Activated T-helper 1 cell treated with Interleukin-2 at 50 U/mL for 16 hours (primary cell): ENCODE measurements around the gene GPR75.

Experiments
- DNase-seq: peaks from one replicate; pipeline ENCODE4 v3.0.0-alpha.2; 2020; ENCODE audit warnings: low read depth

The GPR75 gene

DNA sequence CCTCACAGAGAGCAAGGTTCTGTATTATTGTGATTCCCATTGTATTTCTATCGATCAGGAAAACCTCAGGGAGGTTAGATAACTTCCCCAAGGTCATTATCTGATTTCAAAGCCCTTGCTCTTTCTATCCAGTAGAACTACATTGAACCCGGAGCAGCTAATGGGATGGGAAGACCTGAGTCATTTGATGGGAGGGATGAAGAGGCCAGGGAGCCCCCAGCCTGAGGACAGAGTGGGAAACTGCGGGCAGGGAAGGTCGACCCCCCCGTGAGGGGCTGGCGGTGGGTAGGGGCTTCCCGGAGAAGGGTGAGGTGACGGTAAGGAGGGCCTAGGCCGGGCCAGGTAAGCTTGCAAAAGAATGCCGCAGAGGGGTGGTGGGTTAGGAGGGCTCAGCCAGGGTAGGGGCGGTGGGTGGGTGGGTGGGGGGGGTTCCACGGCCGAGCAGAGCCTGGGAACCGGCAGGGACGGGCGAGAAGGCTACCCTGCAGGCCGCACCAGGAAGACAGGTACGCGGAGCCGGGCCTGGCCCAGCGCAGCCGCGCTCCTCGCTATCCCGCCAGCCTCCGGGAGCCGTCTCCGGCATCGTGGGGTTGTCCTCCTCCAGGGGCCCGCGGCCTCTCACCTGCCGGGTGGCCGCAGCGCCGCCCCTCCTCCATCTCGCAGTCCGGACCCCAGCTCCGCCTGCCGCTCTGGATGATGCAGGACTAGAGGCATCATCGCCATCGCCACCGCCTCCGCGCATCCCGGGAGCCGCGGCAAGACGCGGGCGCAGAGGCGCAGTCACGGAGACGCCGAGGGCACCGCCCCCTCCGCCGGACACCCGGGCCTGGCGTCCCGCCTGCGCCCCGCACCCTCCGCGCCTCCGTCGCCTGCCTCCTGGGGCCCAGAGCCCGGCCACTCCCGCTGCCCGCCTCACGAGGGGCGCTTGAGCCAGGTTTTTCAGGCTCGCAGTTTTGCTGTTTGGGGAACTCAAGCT lies at the start of gene GPR75:
Gene GPR75, minus strand, starts transcription at position 762 of the 976 bp plus-strand sequence. CDS start 5,211 bp downstream, outside the sequence.
- DNase-seq: no peak

DNA sequence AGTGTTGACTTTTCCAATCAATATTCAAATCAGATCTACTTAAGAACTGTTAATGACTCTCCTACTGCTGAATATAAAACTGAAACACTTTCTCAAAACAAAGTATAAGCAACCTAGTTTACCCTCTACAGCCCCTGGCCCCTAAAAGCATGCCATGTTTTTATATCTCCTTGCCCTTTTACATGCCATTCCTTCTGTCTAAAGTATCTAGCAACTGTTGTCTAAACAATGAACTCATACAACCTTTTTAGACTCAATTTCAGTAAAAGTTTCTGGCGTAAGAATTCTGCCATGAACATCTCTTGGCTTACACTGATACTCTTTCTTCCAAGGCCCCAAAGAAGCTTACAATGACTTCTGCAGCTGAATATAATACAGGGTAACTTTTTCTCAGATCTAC lies 47.8 kb upstream of the GPR75 start:
- no peak for DNase-seq

DNA sequence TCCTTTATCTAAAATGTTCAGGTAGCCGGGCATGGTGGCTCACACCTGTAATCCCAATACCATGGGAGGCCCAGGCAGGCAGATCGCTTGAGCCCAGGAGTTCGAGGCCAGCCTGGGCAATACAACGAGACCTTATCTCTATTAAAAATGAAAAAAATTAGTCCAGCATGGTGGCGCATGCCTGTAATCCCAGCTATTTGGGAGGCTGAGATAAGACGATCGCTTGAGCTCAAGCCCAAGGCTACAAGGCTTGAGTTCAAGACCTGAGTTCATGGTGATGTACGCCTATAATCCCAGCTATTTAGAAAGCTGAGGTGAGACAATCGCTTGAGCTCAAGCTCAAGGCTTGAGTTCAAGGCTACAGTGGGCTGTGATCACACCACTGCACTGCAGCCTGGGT lies 45.6 kb upstream of the GPR75 start:
- DNase-seq: no peak

DNA sequence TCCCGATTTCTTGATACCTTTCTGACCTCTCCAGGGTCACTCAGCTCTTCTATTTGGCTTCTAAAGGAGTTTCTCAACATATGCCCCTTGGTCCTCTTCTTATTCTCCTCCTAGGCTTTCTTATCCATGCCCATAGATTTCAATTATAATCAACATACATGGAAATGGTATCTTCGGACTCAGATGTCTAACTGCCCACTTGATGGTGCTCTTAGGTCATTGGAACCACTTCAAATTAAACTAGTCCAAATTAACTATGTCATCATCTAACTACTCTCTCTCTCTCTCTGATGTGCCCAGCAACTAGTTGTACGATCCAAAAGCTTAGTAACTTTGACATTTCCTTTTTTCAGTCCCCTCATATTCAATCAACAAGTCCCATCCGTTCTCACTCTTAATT lies 43.2 kb upstream of the GPR75 start:
- DNase-seq: no peak

DNA sequence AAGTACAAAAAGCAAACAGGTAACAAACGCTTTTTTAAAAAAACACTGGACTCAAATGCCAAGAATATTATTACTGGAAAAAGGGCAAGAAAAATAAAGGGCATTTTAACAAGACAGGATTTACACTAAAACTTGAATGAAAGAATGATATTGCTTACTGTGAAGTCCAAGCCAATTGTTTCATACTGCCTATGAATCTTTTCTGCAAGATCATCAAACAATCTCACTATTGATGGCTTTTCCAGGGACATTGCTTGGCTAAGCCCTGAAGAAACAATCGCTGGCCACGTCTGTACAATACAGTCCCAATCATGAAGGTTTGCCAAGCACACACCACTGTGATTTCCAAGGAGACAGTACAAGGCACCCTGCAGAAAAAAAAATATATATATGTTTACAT lies 41.4 kb upstream of the GPR75 start:
- DNase-seq: no peak

DNA sequence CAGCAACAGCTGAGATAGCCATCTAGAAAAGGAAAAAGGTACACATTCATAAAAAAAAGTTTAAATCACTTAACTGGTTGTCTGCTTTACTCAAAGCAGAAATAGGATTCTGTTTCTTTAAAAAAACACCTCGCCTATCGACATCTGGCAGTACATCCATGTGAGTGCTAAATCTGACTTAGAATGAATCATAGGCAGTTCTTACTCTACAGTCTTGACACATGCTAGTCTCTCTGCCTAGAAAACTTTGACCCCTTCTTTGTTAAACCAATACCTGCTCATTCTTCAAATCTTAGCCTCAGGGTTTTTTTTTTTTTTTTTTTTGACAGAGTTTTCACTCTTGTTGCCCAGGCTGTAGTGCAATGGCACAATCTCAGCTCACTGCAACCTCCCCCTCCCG lies 37.1 kb upstream of the GPR75 start:
- no peak for DNase-seq

DNA sequence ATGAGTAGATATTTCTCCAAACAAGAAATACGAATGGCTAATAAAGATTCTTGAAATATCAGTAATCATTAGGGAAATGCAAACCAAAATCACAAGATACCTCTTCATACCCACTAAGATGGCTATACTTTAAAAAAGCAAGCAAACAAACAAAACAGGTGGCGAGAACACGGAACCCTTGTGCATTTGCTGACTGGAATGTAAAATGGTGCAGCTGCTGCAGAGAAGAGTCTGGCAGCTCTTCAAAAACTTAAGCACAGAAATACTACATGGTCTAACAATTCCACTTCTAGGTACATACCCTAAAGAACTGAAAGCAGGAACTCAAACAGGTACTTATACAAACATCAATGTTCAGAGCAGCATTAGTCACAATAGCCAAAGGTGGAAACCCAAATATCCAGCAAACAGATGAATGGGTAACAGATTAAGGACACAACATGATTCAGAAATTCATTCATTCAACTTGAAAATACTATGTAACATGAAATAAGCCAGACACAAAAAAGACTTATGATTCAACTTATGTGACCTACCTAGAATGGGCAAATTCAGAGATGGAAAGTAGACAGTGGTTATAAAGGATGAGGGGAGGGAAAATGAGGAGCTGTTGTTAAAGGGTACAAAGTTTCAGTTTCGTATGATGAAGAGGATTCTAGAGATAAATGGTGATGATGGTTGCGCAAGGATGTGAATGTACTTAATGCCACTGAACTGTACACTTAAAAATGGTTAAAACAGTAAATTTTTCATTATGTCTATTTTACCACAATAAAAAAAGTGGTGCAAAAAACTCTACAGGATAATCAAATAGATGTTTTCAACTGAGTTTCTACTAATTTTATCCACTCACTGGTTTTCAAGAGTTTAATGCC lies 26.9 kb upstream of the GPR75 start:
- DNase-seq: no peak

DNA sequence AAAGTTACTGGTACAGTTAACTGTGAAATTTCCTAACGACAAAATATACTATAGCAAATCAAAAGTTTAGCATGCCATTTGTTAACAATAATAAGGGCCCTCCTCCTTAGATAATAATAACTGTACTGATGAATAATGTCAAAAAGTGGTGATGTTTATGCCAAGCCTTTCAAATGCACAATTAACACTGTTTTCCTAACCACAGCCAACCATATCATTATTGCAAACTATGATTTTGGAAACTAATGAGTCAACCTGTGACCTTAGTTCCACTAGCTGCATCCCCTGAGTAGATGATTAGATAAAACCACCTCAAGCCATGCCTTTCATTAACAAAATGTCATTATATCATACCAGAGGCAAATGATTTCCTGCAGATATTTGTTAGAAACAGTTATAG lies 25.1 kb upstream of the GPR75 start:
- DNase-seq: no peak

DNA sequence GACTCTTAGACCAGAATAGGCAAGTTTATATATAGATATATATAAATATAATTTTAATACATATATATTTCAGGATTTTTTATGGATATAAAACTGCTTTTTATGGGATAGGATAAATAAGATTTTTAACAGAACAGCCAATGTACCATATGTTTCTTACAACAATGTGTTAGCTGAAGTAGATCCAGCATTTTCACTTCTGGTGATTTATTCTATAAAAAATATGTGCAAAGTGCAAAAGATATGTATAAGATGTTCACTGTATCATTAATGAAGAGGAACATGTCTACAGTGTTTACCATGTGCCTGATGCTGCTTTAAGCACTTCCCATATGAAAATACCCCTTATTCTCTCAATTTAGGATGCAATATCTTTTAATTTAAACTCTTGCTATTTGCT lies 22.2 kb upstream of the GPR75 start:
- no peak for DNase-seq

DNA sequence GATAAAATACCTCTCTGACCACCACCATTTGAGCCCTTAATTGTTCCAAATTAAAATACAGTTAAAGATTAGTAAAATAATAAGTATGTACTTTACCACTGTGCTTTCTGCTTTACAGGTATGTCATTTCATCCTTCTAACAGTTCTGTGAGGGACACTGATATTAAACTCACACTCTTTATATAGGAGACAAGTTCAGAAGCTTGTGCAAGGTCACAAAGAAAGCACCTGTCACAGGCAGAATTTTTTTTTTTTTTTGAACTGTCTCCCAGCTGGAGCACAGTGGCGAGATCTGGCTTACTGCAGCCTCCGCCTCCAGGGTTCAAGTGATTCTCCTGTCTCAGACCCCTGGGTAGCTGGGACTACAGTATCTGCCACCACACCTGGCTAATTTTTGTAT lies 21.6 kb upstream of the GPR75 start:
- DNase-seq: no peak

DNA sequence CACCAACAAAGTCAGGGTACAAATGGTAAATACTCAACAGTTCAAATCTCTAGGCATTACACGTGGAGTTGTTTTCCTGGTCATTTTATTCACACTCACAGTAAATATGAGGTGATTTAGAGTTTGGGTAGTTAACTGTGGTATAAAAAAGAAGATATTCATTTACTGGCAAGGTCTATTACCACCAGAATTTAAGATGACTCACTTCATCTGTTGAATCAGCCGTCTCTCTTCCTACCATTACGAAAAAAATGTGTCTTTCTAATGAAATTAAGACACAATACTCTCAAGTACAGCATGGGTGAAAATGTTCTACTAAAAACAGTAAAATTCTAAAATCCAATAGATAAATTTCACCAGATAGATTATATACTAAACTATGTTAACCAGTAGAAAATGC lies 21.0 kb upstream of the GPR75 start:
- no peak for DNase-seq

DNA sequence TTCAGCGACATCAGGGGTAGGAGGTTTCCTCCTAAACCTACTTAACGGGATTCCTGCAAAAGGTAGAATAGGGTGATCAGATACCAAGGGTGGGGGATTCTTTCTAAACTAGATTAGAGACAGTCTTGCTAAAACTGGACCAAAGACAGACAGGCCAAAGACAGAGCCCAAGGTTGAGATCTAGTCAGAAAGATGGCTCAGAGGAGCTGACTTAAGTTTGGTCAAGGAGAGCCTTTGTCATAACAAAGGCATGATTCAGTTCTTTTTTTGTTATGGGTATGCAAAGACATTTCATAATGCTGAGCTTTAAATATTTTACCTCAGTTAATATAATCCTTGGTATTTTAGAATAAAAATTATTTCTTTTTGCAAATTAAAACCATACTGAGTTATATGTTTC lies 17.8 kb upstream of the GPR75 start:
- DNase-seq: no peak

DNA sequence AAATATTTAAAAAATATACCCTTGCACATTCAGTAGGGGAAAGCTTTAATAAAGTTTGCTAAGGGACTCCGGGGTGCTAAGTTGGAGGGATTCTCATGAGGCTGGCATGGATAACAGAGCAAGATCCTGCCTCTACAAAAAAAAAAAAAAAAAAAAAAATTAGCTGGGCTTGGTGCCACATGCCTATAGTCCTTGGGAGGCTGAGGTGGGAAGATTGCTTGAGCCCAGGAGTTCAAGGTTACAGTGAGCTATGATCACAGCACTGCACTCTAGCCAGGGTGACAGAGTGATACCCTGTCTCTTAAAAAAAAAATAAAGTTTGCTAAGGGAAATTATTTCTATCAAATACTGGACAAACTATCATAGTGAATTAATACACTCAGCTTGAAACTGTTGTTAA lies 17.3 kb upstream of the GPR75 start:
- DNase-seq: no peak

DNA sequence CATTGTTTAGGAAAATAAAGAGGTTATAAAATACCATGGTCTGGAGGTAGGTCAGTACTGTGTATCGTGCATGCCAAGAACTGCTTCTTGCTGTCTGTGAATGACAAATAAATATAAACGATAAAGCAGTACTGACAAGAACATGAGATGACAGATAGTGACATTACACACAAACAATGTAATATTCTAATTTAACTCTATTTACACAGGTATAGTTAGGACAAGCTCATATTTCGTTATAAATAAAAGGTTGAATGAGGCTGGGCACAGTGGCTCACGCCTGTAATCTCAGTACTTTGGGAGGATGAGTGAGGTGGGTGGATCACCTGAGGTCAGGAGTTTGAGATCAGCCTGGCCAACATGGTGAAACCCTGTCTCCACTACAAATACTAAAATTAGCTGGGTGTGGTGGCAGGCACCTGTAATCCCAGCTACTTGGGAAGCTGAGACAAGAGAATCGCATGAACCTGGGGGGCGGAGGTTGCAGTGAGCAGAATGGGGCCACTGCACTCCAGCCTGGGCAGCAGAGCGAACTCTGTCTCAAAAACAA lies 14.7 kb upstream of the GPR75 start:
- no peak for DNase-seq

DNA sequence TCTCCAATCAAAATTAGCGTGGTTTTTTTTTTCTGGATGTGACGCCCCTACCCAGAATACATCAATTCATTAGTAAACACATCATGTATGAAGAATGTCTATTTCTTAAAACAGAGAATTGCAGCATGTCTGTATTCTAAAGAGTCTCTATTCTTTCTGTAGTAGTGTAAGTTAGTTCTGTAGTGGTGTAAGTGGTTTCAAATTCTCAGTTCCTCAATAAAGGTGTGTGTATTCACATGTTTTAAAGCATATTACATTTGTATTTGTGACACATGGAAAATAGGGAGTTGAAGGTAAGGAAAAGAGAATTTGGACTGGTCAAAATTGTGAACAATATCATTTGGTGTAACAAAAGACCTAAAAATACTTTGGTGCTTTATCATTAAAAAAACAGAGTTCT lies 8.0 kb upstream of the GPR75 start:
- no peak for DNase-seq

DNA sequence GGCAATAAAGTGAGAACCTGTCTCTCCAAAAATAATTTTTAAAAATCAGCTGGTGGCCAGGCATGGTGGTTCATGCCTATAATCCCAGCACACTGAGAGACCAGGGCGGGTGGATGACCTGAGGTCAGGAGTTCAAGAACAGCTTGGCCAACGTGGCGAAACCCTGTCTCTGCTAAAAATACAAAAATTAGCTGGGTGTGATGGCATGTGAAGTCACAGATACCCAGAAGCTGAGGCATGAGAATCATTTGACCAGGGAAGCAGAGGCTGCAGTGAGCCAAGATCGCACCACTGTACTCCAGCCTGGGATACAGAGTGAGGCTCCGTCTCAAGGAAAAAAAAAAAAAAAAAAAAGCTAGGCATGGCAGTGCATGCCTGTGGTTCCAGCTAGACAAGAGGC lies 7.4 kb upstream of the GPR75 start:
- DNase-seq: no peak

DNA sequence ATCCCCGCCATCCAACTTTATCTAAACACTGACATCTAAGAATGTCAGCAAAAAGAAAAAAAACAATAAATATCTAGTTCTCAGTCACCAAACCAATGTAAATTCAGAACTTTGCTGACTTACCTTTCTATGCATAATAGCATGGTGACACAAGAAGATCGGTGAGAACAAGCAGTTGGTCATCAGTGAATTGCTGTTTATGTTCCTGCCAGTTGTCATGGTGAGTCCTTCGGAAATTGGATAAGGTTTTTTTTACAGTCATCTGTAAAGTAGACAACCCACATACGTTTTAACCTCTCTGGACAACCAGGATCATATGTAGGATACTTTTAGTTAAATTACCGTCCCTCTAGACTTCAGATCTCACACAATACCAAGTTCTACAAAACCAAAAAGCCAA lies 6.2 kb upstream of the GPR75 start:
- DNase-seq: no peak

DNA sequence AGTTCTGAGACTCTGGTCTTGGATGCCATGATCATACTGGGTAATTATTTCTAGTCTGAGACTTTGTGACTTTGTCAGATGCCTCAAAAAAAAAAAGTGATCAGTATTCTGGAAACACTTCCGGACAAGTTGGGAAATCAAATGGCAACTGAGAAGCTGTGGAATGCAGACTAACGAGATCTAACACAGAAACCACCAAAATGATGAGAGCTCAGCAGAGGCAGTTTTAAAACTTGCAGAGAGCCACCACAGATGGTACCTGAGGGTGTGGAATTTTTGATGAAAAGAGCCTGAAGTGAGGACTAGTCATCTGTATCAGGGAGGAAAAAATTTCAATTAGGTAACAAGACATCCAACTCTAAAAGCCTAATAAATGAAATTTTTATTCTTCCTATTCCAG lies 5.5 kb upstream of the GPR75 start:
- DNase-seq: no peak

DNA sequence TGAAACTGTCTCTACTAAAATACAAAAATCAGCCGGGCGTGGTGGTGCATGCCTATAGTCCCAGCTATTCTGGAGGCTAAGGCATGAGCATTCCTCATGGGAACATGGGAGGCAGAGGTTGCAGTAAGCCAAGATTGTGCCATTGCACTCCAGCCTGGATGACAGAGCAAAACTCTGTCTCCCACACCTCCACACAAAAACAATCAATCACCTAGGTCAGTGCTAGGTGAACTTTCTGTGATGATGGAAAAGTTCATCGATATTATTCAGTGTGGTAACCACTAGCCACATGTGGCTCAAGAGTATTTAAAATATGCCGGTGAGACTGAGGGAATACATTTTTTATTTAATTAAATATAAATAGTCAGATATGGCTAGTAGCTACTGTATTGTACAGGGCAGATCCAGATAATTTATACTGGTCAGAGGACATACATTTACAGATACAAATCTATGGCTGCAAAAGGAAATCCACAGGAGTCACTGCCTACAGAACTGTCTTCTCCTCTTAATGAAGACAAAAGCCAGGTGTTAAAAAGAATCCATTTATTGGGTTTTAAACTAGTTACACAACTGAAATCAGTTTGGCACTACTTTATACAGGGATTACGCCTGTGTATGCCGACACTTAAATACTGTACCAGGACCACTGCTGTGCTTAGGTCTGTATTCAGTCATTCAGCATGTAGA lies 3.9 kb upstream of the GPR75 start:
- no peak for DNase-seq

DNA sequence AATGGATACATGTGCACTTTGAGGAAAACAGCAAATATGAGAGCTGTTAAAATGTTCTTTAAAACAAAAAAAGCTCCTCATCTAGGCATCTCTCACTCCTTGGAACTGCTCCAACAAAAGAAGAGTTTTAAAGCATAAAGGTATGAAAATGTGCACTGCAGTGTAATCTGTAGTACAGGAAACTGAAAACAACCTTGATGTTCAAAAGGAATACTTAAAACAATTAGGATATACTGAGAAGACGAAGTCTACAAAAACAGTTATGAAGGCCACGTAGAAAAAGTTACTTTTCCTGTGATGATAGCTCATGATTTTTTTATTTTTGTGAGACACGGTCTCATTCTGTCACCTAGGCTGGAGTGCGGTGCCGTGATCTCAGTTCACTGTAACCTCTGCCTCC lies 2.1 kb upstream of the GPR75 start:
- DNase-seq: no peak

DNA sequence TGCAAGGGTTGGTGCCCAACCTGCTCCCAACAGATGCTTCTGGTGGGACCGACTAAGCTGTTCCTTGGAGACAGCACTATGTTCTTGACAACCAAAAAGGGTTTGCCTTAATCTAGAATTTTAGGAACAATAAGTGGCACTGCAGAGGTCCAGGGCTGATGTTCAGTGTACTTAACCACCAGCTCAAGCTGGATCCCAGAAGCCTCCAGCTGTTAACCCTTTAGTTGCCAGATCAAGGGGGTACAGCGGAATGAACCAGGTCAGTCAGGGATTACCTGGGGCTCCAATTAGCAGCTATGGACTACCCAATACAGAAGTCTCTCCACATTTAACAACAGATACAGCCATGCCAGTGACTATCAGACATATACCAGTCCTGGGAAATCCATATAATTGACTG lies 3.5 kb downstream of the GPR75 start:
- no peak for DNase-seq

DNA sequence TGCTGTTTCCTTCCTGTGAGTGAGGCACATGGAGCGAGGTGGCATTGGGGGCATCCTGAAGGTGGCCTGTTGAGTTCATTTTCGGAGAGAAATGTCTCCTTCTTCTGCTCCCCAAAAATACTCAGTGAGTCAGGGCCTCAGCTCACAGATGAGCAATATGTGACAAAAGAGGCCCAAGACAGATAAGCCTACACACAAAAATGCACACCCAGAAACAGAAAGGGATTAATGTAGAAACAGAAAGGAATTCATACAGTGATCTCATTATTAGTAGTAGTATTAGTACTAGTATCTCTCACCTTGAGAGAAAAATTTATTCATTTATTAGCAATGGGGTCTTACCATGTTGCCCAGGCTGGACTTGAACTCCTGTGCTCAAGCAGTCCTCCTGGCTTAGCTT lies 5.1 kb downstream of the GPR75 start:
- no peak for DNase-seq
